Gastrocnemius medialis (tissue), 4 donors: Measurements from ENCODE around the gene RBMXL3. TPM values are rescaled to one million over a fixed set of nuclear protein-coding genes. Genes with fewer than 3 reads are reported as not detected.

Source experiments
- ATAC-seq, 2 donors: fragments of 150-250 bp; one replicate each; pipeline ENCODE4 v1.9.1; 2016
- DNase-seq, 2 donors: peaks; one replicate each; pipeline ENCODE4 v3.0.0-alpha.2; 2019
- H3K27ac ChIP-seq, 4 donors: fragments of 200-600 bp; sonication (generic); 1 replicate in 1 of 4; 2 replicates in 3 of 4; pipeline ENCODE4 v1.5.1; 2016 to 2018; ENCODE audit warnings: mild to moderate bottlenecking in 2 of 4, moderate library complexity in 1 of 4
- H3K27me3 ChIP-seq, 3 donors: fragments of 200-600 bp; sonication (generic) in 2 of 3; 1 replicate in 1 of 3; 2 replicates in 2 of 3; pipeline versions ENCODE4 v1.5.1 to v1.6.0; 2016 to 2019; ENCODE audit warnings: mild to moderate bottlenecking in 1 of 3, moderate library complexity in 1 of 3
- H3K36me3 ChIP-seq, 2 donors: fragments of 200-600 bp; sonication (generic) in 1 of 2; one replicate each; pipeline ENCODE4 v1.5.1; 2017 to 2018
- H3K4me1 ChIP-seq, 2 donors: fragments of 200-600 bp; sonication (generic) in 1 of 2; one replicate each; pipeline ENCODE4 v1.5.1; 2016 to 2017; ENCODE audit warnings: mild to moderate bottlenecking in 2 of 2
- H3K4me3 ChIP-seq, 4 donors: fragments of 200-600 bp; sonication (generic) in 3 of 4; 1 replicate in 1 of 4; 2 replicates in 3 of 4; pipeline ENCODE4 v1.5.1; 2016 to 2019; ENCODE audit warnings: mild to moderate bottlenecking in 2 of 4
- H3K9me3 ChIP-seq, 3 donors: fragments of 200-600 bp; sonication (generic) in 2 of 3; 1 replicate in 1 of 3; 2 replicates in 2 of 3; pipeline ENCODE4 v1.5.1; 2016 to 2019
- POLR2A ChIP-seq, 2 donors: fragments of 450-650 bp; IDR thresholded peaks; one replicate each; pipeline ENCODE4 v1.6.1; 2017; ENCODE audit warnings: antibody characterized with exemption in 2 of 2, mild to moderate bottlenecking in 2 of 2, moderate library complexity in 2 of 2
- in situ Hi-C, 4 donors: fragments of 200-750 bp; cut with MboI; loops; one replicate each; pipeline versions ENCODE4 v1.15.0 to v1.8.0; 2017; ENCODE audit warnings: low sequenced_read_pairs in 4 of 4
- intact Hi-C: fragments of 100-400 bp; cut with DNase I; formaldehyde crosslinking; loops from one replicate; pipeline ENCODE4 v1.15.1; 2023; ENCODE audit warnings: low total_unique reads
- total RNA-seq, 4 donors: library from RNA; depleted of rRNA; stranded (reverse); fragments of >200 nt; gene quantifications; one replicate each; pipeline versions ENCODE4 v1.1.0 to v1.2.3, GENCODE V29; 2016
- TF ChIP-seq, protein P1 (sequence below), 5 experiments: fragments of 450-650 bp in 3 of 5; fragments of 200-600 bp in 2 of 5; sonication (generic) in 2 of 5; IDR thresholded peaks in 4 of 5; conservative IDR thresholded peaks in 1 of 5; 1 replicate in 4 of 5; 2 replicates in 1 of 5; pipeline ENCODE4 v1.5.1; 2016 to 2019; ENCODE audit warnings: antibody characterized with exemption in 5 of 5, mild to moderate bottlenecking in 3 of 5, moderate library complexity in 3 of 5

The RBMXL3 gene
- total RNA-seq, 4 donors from 2014 or later = not detected

DNA sequence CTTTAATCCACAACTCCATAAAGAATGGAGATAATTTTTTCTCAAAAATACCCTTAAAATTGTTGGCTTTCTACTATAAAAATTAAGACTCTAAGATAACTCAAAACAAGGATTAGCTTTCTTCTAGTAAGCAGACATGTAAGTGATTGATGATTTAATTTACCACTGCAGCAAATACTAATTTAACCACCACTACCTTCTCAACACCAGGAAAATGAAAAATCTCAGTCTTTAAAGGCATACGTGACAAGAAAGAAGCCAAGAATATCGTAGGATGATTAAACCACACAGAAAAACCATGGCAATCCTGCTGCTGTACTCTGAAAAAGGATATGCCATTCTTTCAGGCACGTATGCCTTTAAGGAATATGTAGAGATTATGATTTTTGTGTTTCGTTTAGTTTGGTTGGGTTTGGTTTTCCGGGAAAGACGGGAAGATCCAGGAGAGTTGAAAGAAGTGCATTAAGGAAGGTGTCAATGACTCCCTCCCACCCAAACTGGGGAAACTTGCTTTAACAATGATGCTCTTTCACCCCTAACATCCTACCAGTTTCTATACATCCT, 43.8 kb downstream of the RBMXL3 start:
- in situ Hi-C loops (loop anchor here in 1 of 4 donors (25.0 kb wide), 1 partner anchor 104 kb away; no protein-coding TSS in a partner anchor), intact Hi-C loops (no loop called here)
- H3K36me3 ChIP-seq = no peaks in the 10 kb centered on the region
- peaks cover 0 to 33% (median 26%) of the 10 kb centered on the region in 3 donors for H3K27me3 ChIP-seq
- peak overlapping the region; percentile 37 to 60 (median 42) for H3K27ac ChIP-seq
- TF ChIP-seq, protein P1, sequence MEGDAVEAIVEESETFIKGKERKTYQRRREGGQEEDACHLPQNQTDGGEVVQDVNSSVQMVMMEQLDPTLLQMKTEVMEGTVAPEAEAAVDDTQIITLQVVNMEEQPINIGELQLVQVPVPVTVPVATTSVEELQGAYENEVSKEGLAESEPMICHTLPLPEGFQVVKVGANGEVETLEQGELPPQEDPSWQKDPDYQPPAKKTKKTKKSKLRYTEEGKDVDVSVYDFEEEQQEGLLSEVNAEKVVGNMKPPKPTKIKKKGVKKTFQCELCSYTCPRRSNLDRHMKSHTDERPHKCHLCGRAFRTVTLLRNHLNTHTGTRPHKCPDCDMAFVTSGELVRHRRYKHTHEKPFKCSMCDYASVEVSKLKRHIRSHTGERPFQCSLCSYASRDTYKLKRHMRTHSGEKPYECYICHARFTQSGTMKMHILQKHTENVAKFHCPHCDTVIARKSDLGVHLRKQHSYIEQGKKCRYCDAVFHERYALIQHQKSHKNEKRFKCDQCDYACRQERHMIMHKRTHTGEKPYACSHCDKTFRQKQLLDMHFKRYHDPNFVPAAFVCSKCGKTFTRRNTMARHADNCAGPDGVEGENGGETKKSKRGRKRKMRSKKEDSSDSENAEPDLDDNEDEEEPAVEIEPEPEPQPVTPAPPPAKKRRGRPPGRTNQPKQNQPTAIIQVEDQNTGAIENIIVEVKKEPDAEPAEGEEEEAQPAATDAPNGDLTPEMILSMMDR (IDR thresholded peaks at IDR 0.05 in 4 of 5, conservative IDR thresholded peaks at IDR 0.05 in 1 of 5) = no peak
- no peak for TF ChIP-seq POLR2A (IDR thresholded peaks at IDR 0.05)
- H3K9me3 ChIP-seq = no peaks in the 10 kb centered on the region
- H3K4me1 ChIP-seq = no peaks in the 10 kb centered on the region
- ATAC-seq = no peak
- no peak for DNase-seq
- H3K4me3 ChIP-seq = peak overlapping the region; percentile 43 to 55 (median 46)

DNA sequence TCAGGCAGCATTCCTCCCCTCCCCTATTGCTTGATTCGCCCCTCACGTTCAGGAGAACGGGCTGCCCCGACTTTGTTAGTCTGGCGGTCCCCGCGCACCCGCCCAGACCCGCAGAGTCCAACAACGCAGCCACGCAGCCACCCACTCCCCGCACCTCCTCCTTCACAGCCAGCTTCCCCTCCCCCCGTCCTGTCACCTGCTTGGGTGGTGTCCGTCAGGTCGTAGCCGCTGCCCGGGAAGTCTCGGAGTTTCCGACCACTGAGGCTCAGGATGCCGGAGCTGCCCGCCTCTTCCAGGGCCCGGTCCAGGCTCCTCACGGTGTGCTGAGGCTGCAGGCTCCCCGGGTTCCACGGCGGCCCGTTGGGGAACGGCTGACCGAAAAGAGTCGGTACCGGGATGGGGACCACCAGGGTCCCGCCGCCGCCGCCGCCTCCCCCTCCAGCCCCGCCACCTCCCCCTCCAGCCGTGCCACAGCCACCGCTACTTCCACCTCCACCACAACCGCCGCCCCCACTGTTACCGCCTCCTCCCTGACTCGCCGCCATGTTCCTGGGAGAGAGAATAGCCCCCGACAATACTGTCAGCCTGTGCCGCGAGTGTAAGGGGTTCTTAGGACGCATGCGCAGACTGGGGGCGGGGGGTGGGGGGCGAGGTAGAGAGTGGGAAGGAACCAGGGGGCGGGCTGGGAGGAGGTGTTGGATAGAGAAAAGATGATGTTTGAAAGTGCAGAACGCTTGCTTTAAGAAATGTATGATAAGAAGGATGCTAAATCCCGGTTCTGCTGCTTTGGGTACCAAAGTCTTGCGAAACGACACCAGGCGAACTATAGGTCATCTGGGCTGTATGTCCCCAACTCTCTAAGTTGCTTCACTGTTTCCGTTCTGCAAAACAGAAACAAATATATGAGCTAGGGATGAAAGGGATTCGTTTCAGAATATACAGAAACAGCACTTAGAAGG, 44.6 kb downstream of the RBMXL3 start, which contains the start of gene LRCH2:
Gene LRCH2 (minus strand): TSS at position 600 of the 959 bp plus-strand sequence. CDS start 55 bp downstream, at position 545.
- H3K4me3 ChIP-seq = peak within 1 kb of the TSS; percentile 43 to 55 (median 46)
- ATAC-seq = no peak
- no peaks in the 10 kb centered on the region for H3K36me3 ChIP-seq
- H3K27ac ChIP-seq = peak within 1 kb of the TSS; percentile 37 to 60 (median 42)
- H3K9me3 ChIP-seq = no peaks in the 10 kb centered on the region
- in situ Hi-C loops = loop anchor here in 1 of 4 donors (25.0 kb wide), 1 partner anchor 104 kb away; no protein-coding TSS in a partner anchor
- TF ChIP-seq POLR2A (IDR thresholded peaks at IDR 0.05) = no peak
- TF ChIP-seq, protein P1 (IDR thresholded peaks at IDR 0.05 in 4 of 5, conservative IDR thresholded peaks at IDR 0.05 in 1 of 5) = no peak
- H3K27me3 ChIP-seq = peaks cover 0 to 30% (median 26%) of the 10 kb centered on the region in 3 donors
- intact Hi-C loops = no loop called here
- H3K4me1 ChIP-seq = no peaks in the 10 kb centered on the region
- DNase-seq = no peak

DNA sequence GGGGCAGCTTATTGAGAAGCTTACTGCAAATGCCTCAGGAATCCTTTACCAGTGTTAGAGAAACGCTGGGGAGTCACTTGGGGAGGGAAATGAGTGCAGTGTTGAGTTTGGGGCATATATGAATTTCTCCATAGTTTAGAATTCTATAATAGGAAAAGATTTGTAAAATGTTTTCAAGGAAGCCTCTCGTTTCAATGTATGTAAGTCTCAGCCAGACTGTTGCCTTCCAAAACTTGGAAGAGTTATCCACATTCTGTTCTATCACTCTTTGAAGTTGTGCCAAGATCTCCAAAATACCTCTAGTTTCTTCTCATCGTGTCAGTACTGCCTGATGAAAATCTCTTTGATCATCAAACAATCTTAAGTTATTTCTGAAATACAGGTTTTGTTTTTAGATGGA, 45.3 kb downstream of the RBMXL3 start:
- intact Hi-C loops = no loop called here
- H3K9me3 ChIP-seq = no peaks in the 10 kb centered on the region
- H3K27me3 ChIP-seq = peaks cover 0 to 30% (median 26%) of the 10 kb centered on the region in 3 donors
- H3K27ac ChIP-seq = peak overlapping the region in 1 of 4 donors; percentile 60
- H3K4me3 ChIP-seq = peak overlapping the region; percentile 43 to 55 (median 46)
- H3K36me3 ChIP-seq = no peaks in the 10 kb centered on the region
- TF ChIP-seq POLR2A (IDR thresholded peaks at IDR 0.05) = no peak
- TF ChIP-seq, protein P1 (IDR thresholded peaks at IDR 0.05 in 4 of 5, conservative IDR thresholded peaks at IDR 0.05 in 1 of 5) = no peak
- no peaks in the 10 kb centered on the region for H3K4me1 ChIP-seq
- no peak for ATAC-seq
- in situ Hi-C loops = loop anchor here in 1 of 4 donors (25.0 kb wide), 1 partner anchor 103 kb away; no protein-coding TSS in a partner anchor
- no peak for DNase-seq

DNA sequence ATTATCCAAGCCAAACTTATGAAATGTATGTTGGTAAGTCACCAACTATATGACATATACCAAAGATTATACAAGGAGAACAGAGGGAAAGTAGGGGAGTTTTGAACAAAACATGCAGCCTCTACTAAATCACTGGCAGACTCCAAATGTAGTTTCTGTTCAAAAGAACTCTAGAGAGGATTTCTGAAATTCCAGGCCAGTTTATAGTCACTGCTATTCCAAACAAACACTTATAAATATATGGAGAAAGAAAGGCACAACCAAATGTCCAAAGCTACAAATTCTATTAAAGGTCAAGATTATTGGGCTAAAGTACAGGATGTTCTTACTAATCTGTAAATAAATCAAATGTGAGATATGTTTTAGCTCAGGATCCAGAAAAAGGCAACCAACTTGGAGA, 47.4 kb downstream of the RBMXL3 start:
- ATAC-seq (no peak), DNase-seq (no peak)
- in situ Hi-C loops (loop anchor here in 1 of 4 donors (25.0 kb wide), 1 partner anchor 101 kb away; no protein-coding TSS in a partner anchor), intact Hi-C loops (no loop called here)
- H3K4me1 ChIP-seq = no peaks in the 10 kb centered on the region
- H3K4me3 ChIP-seq = no peak overlapping the region
- TF ChIP-seq, protein P1 (IDR thresholded peaks at IDR 0.05 in 4 of 5, conservative IDR thresholded peaks at IDR 0.05 in 1 of 5) = no peak
- TF ChIP-seq POLR2A (IDR thresholded peaks at IDR 0.05) = no peak
- peaks cover 0 to 25% (median 23%) of the 10 kb centered on the region in 3 donors for H3K27me3 ChIP-seq
- H3K27ac ChIP-seq = no peak overlapping the region
- no peaks in the 10 kb centered on the region for H3K36me3 ChIP-seq
- no peaks in the 10 kb centered on the region for H3K9me3 ChIP-seq
